DND-41 (cell line): ENCODE measurements around the gene VAV2.

ENCODE experiments used
- ATAC-seq: fragments of 200-7000 bp; cut with Tn5 transposase; 3 replicates; pipeline ENCODE4 v1.9.1; 2021; ENCODE audit warnings: low read depth; ENCODE audit not compliant: insufficient read depth
- DNase-seq: peaks from one replicate; pipeline ENCODE4 v3.0.0-alpha.2; 2020
- H2AFZ ChIP-seq: 2 replicates; pipeline ENCODE4 v1.6.0; 2012; ENCODE audit warnings: low read depth, low read length
- H3K27ac ChIP-seq: 2 replicates; pipeline ENCODE4 v1.5.1; 2012; ENCODE audit warnings: low read length, inconsistent platforms
- H3K27me3 ChIP-seq: fragments of 200-600 bp; sonication (generic); 2 replicates; pipeline ENCODE4 v1.6.0; 2012; ENCODE audit warnings: low read length, mild to moderate bottlenecking, inconsistent platforms; ENCODE audit not compliant: insufficient read depth, poor library complexity
- H3K36me3 ChIP-seq: 2 replicates; pipeline ENCODE4 v1.5.1; 2012; ENCODE audit warnings: low read length, inconsistent platforms; ENCODE audit not compliant: insufficient read depth
- H3K4me1 ChIP-seq: 2 replicates; pipeline ENCODE4 v1.5.1; 2012; ENCODE audit warnings: mild to moderate bottlenecking, low read length; ENCODE audit not compliant: insufficient read depth
- H3K4me2 ChIP-seq: 2 replicates; pipeline ENCODE4 v1.6.0; 2012; ENCODE audit warnings: mild to moderate bottlenecking, moderate library complexity, low read length, inconsistent platforms; ENCODE audit not compliant: insufficient read depth
- H3K4me3 ChIP-seq, 2 experiments: fragments of 200-600 bp in 1 of 2; shearing (Covaris generic) in 1 of 2; 2 replicates each; pipeline ENCODE4 v1.5.1; 2012 to 2016; ENCODE audit warnings: inconsistent platforms in 2 of 2, low read length in 2 of 2, mild to moderate bottlenecking in 2 of 2, low read depth in 1 of 2, moderate library complexity in 1 of 2
- H3K79me2 ChIP-seq: 2 replicates; pipeline ENCODE4 v1.6.0; 2012; ENCODE audit warnings: low read length, inconsistent platforms; ENCODE audit not compliant: insufficient read depth
- H3K9ac ChIP-seq: 2 replicates; pipeline ENCODE4 v1.6.0; 2012; ENCODE audit warnings: low read depth, mild to moderate bottlenecking, inconsistent platforms, low read length, moderate library complexity
- H3K9me3 ChIP-seq: 2 replicates; pipeline ENCODE4 v1.5.1; 2012; ENCODE audit warnings: low read length, moderate library complexity, mild to moderate bottlenecking, inconsistent platforms; ENCODE audit not compliant: insufficient read depth, severe bottlenecking
- H4K20me1 ChIP-seq: 2 replicates; pipeline ENCODE4 v1.6.0; 2012; ENCODE audit warnings: low read length; ENCODE audit not compliant: insufficient read depth
- EZH2 ChIP-seq: IDR thresholded peaks from 3 replicates; pipeline ENCODE4 v1.6.1; 2012; ENCODE audit warnings: borderline replicate concordance, low read depth, mild to moderate bottlenecking, moderate library complexity, low read length, inconsistent platforms; ENCODE audit not compliant: severe bottlenecking
- TF ChIP-seq, protein P1 (sequence below): IDR thresholded peaks from 2 replicates; pipeline ENCODE4 v1.5.1; 2012; ENCODE audit warnings: borderline replicate concordance, low read length, moderate library complexity, mild to moderate bottlenecking; ENCODE audit not compliant: poor library complexity, severe bottlenecking; ENCODE audit errors: extremely low read depth

VAV2 gene

DNA sequence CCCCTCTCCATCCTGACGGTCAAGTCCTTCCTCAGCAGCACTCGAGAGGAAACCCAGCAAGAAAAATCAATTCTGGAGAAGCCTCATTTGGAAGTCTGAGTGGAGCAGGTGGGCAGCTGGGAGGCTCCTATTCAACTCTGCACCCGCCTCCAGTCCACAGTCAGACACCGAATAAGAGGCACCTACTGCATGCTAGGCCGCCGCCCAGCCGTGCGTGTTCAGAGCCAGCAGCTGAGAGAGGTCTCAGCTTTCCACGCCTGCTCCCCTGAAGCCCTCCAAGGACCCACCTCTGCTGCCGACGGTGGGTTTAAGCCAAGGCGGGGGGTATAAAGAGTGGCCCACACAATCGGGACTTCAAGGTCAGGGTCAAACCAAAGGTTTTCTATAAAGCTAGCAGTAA, 41.9 kb downstream of the VAV2 start:
- H3K79me2 ChIP-seq: no peaks in the 10 kb centered on the region
- H3K4me1 ChIP-seq: no peaks in the 10 kb centered on the region
- H3K27ac ChIP-seq: no peak overlapping the region
- H3K9me3 ChIP-seq: no peaks in the 10 kb centered on the region
- no peak overlapping the region for H3K4me3 ChIP-seq
- no peak overlapping the region for H3K4me2 ChIP-seq
- TF ChIP-seq, protein P1, sequence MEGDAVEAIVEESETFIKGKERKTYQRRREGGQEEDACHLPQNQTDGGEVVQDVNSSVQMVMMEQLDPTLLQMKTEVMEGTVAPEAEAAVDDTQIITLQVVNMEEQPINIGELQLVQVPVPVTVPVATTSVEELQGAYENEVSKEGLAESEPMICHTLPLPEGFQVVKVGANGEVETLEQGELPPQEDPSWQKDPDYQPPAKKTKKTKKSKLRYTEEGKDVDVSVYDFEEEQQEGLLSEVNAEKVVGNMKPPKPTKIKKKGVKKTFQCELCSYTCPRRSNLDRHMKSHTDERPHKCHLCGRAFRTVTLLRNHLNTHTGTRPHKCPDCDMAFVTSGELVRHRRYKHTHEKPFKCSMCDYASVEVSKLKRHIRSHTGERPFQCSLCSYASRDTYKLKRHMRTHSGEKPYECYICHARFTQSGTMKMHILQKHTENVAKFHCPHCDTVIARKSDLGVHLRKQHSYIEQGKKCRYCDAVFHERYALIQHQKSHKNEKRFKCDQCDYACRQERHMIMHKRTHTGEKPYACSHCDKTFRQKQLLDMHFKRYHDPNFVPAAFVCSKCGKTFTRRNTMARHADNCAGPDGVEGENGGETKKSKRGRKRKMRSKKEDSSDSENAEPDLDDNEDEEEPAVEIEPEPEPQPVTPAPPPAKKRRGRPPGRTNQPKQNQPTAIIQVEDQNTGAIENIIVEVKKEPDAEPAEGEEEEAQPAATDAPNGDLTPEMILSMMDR: no peak
- no peak for TF ChIP-seq EZH2
- H4K20me1 ChIP-seq: no peaks in the 10 kb centered on the region
- no peak for DNase-seq
- H3K9ac ChIP-seq: no peak overlapping the region
- no peaks in the 10 kb centered on the region for H3K27me3 ChIP-seq
- ATAC-seq: no peak
- no peaks in the 10 kb centered on the region for H3K36me3 ChIP-seq
- no peak overlapping the region for H2AFZ ChIP-seq

DNA sequence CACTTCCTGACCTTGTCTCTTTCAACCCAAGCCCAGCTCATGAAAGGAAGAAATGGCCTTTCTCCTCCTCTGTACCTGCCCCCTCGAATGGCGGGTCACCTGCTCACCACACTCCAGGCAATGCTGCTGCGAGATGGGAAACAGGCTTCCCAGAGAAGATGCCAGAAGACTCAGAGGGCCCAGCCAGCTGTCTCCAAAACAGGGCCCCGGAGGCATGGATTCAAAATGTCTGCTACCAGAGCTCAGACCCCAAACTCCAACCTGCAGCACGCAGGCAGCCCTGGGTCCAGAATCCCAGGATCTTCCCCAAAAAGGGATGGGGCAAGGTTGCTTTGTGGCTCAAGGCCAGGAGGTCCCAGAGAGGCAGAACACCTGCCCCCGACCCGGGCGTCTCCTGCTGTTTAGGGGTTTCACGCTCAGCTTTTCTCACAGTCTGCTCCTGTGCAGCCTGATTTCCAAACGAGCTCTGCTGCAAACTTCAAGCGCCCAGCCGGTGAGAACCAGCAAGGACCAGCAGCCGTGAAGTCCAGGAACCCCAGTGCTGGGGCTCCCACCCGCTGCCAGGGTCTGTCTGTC, 42.5 kb downstream of the VAV2 start:
- H3K4me1 ChIP-seq: no peaks in the 10 kb centered on the region
- no peaks in the 10 kb centered on the region for H4K20me1 ChIP-seq
- H3K4me3 ChIP-seq: no peak overlapping the region
- H3K27ac ChIP-seq: no peak overlapping the region
- no peaks in the 10 kb centered on the region for H3K9me3 ChIP-seq
- no peaks in the 10 kb centered on the region for H3K79me2 ChIP-seq
- no peaks in the 10 kb centered on the region for H3K27me3 ChIP-seq
- H3K4me2 ChIP-seq: no peak overlapping the region
- H3K9ac ChIP-seq: no peak overlapping the region
- TF ChIP-seq EZH2: no peak
- TF ChIP-seq, protein P1: no peak
- no peak overlapping the region for H2AFZ ChIP-seq
- H3K36me3 ChIP-seq: no peaks in the 10 kb centered on the region
- no peak for DNase-seq
- no peak for ATAC-seq

- H2AFZ ChIP-seq: no peak overlapping the region
- H3K4me3 ChIP-seq: no peak overlapping the region
- DNase-seq: no peak
- H3K4me2 ChIP-seq: no peak overlapping the region
- H3K4me1 ChIP-seq: no peaks in the 10 kb centered on the region
- no peaks in the 10 kb centered on the region for H4K20me1 ChIP-seq
- no peaks in the 10 kb centered on the region for H3K9me3 ChIP-seq
- no peaks in the 10 kb centered on the region for H3K79me2 ChIP-seq
- TF ChIP-seq, protein P1: no peak
- no peak for TF ChIP-seq EZH2
- H3K27ac ChIP-seq: no peak overlapping the region
- H3K36me3 ChIP-seq: no peaks in the 10 kb centered on the region
- ATAC-seq: no peak
- H3K9ac ChIP-seq: no peak overlapping the region
- H3K27me3 ChIP-seq: no peaks in the 10 kb centered on the region
Observed at GRCh38 chr9:133948561-133949485, 43.3 kb downstream of the VAV2 start.
